Panc1 (cell line): Measurements from ENCODE around the gene NUDT3. TPM values are rescaled to one million over a fixed set of nuclear protein-coding genes. Genes with fewer than 3 reads are reported as not detected.

Experiments
- ATAC-seq: fragments of 200-7000 bp; cut with Tn5 transposase; 2 replicates; pipeline ENCODE4 v1.9.1; 2020; ENCODE audit warnings: mild to moderate bottlenecking, moderate library complexity
- BruUV-seq: library from RNA; stranded (reverse); fragments of 400-500 nt; replicated peaks from 2 replicates; lab custom pipeline; 2021; lab: Mats Ljungman, UMichigan
- CTCF ChIA-PET: fragments of 300-600 bp; sonication (Branson Sonifier 250); formaldehyde crosslinking; loops from one replicate; lab custom pipeline; 2022; ENCODE audit warnings: antibody characterized with exemption; lab: Charles Lee
- POLR2A ChIA-PET: fragments of 300-600 bp; sonication (Branson Sonifier 250); formaldehyde crosslinking; loops from one replicate; lab custom pipeline; 2022; ENCODE audit warnings: antibody characterized with exemption; lab: Charles Lee
- DNase-seq: peaks from one replicate; pipeline ENCODE4 v3.0.0-alpha.2; 2010; ENCODE audit warnings: low read depth, low spot score
- H3K27ac ChIP-seq: 2 replicates; pipeline ENCODE4 v1.5.1; 2011; ENCODE audit warnings: mild to moderate bottlenecking, low read length, inconsistent platforms
- H3K27me3 ChIP-seq: fragments of 200-500 bp; sonication (Bioruptor generic); 2 replicates; pipeline ENCODE4 v1.6.0; 2014; ENCODE audit warnings: low read length, inconsistent platforms; ENCODE audit not compliant: control insufficient read depth, insufficient read depth
- H3K36me3 ChIP-seq: fragments of 200-500 bp; sonication (Bioruptor generic); 2 replicates; pipeline ENCODE4 v1.5.1; 2014; ENCODE audit warnings: inconsistent platforms, mild to moderate bottlenecking, low read length, moderate library complexity; ENCODE audit not compliant: control insufficient read depth, insufficient read depth
- H3K4me1 ChIP-seq: 2 replicates; pipeline ENCODE4 v1.5.1; 2011; ENCODE audit warnings: inconsistent platforms, mild to moderate bottlenecking, low read length, moderate library complexity; ENCODE audit not compliant: control insufficient read depth, insufficient read depth
- H3K4me3 ChIP-seq, 2 experiments: 2 replicates each; pipeline ENCODE4 v1.5.1; 2011 to 2012; ENCODE audit warnings: low read depth in 2 of 2, low read length in 2 of 2, mild to moderate bottlenecking in 2 of 2, inconsistent platforms in 1 of 2, moderate library complexity in 1 of 2
- H3K9me3 ChIP-seq: fragments of 200-500 bp; sonication (Bioruptor generic); 2 replicates; pipeline ENCODE4 v1.5.1; 2014; ENCODE audit warnings: low read depth, mild to moderate bottlenecking, inconsistent platforms, low read length, moderate library complexity; ENCODE audit not compliant: control insufficient read depth, insufficient read depth
- CTCF ChIP-seq: fragments of 450-650 bp; IDR thresholded peaks from 2 replicates; pipeline ENCODE4 v1.5.1; 2017; ENCODE audit warnings: mild to moderate bottlenecking
- POLR2AphosphoS5 ChIP-seq: IDR thresholded peaks from 2 replicates; pipeline ENCODE4 v1.6.1; 2012; ENCODE audit warnings: mild to moderate bottlenecking, low read depth, low read length, moderate library complexity
- SIN3A ChIP-seq: IDR thresholded peaks from 2 replicates; pipeline ENCODE4 v1.6.1; 2012; ENCODE audit warnings: low read depth, mild to moderate bottlenecking, low read length, moderate library complexity, borderline replicate concordance; ENCODE audit not compliant: insufficient read depth
- TCF7L2 ChIP-seq: IDR thresholded peaks from 2 replicates; pipeline ENCODE4 v1.6.1; 2011; ENCODE audit warnings: mild to moderate bottlenecking, low read depth, low read length, inconsistent platforms
- in situ Hi-C: cut with HindIII; loops from 2 replicates; pipeline ENCODE4 v1.10.0; 2016; ENCODE audit warnings: low sequenced_read_pairs, low pct_unique_long_range_greater_than_20kb
- intact Hi-C: fragments of 100-400 bp; cut with micrococcal nuclease; formaldehyde crosslinking; loops from one replicate; pipeline ENCODE4 v1.10.0; 2022; ENCODE audit not compliant: unreplicated experiment
- total RNA-seq: library from RNA; stranded (reverse); gene quantifications from one replicate; pipeline ENCODE4 v1.2.1, GENCODE V29; 2021; ENCODE audit not compliant: unreplicated experiment
- TF ChIP-seq, protein P1 (sequence below), 2 experiments: IDR thresholded peaks; 2 replicates each; pipeline ENCODE4 v1.6.1; 2011 to 2012; ENCODE audit warnings: low read depth in 2 of 2, control low read depth in 1 of 2, low read length in 1 of 2, mild to moderate bottlenecking in 1 of 2, moderate library complexity in 1 of 2; ENCODE audit not compliant: insufficient read depth in 1 of 2

NUDT3 gene
- total RNA-seq, 1 experiment from 2014 or later: 25.9 TPM

- H3K27ac ChIP-seq: no peak overlapping the region
- CTCF ChIA-PET: no interaction called here
- in situ Hi-C loops: no loop called here
- POLR2A ChIA-PET: no interaction called here
- no peaks in the 10 kb centered on the region for H3K27me3 ChIP-seq
- no peaks in the 10 kb centered on the region for H3K36me3 ChIP-seq
- intact Hi-C loops: no loop called here
- TF ChIP-seq POLR2AphosphoS5 (no peak), TCF7L2 (no peak), SIN3A (no peak), CTCF (no peak)
- TF ChIP-seq, protein P1, sequence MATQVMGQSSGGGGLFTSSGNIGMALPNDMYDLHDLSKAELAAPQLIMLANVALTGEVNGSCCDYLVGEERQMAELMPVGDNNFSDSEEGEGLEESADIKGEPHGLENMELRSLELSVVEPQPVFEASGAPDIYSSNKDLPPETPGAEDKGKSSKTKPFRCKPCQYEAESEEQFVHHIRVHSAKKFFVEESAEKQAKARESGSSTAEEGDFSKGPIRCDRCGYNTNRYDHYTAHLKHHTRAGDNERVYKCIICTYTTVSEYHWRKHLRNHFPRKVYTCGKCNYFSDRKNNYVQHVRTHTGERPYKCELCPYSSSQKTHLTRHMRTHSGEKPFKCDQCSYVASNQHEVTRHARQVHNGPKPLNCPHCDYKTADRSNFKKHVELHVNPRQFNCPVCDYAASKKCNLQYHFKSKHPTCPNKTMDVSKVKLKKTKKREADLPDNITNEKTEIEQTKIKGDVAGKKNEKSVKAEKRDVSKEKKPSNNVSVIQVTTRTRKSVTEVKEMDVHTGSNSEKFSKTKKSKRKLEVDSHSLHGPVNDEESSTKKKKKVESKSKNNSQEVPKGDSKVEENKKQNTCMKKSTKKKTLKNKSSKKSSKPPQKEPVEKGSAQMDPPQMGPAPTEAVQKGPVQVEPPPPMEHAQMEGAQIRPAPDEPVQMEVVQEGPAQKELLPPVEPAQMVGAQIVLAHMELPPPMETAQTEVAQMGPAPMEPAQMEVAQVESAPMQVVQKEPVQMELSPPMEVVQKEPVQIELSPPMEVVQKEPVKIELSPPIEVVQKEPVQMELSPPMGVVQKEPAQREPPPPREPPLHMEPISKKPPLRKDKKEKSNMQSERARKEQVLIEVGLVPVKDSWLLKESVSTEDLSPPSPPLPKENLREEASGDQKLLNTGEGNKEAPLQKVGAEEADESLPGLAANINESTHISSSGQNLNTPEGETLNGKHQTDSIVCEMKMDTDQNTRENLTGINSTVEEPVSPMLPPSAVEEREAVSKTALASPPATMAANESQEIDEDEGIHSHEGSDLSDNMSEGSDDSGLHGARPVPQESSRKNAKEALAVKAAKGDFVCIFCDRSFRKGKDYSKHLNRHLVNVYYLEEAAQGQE (IDR thresholded peaks at IDR 0.05; ENCODE audit: insufficient read depth in 1 of 2, low read depth in 2 of 2, low read length in 1 of 2): no peak
- no peak overlapping the region for H3K4me3 ChIP-seq
- no peaks in the 10 kb centered on the region for H3K4me1 ChIP-seq
- no peaks in the 10 kb centered on the region for H3K9me3 ChIP-seq
- BruUV-seq: no TSS peak
- no peak for DNase-seq
- no peak for ATAC-seq
Observed at GRCh38 chr6:34319471-34319885, 73.0 kb downstream of the NUDT3 start.

GRCh38 chr6:34318499-34319470 lies 73.7 kb downstream of the NUDT3 start:
- Histone ChIP-seq H3K4me1 (no peaks in the 10 kb centered on the region), H3K36me3 (no peaks in the 10 kb centered on the region), H3K27me3 (no peaks in the 10 kb centered on the region), H3K4me3 (no peak overlapping the region), H3K9me3 (no peaks in the 10 kb centered on the region), H3K27ac (no peak overlapping the region)
- ATAC-seq (no peak), DNase-seq (no peak)
- intact Hi-C loops: no loop called here
- in situ Hi-C loops: no loop called here
- TF ChIP-seq POLR2AphosphoS5 (no peak), CTCF (no peak), TCF7L2 (no peak), SIN3A (no peak)
- TF ChIP-seq, protein P1 (IDR thresholded peaks at IDR 0.05; ENCODE audit: insufficient read depth in 1 of 2, low read depth in 2 of 2, low read length in 1 of 2): no peak
- no TSS peak for BruUV-seq
- ChIA-PET CTCF (no interaction called here), POLR2A (no interaction called here)
